ENCODE measurements around the gene ZFHX2. TPM values are rescaled to one million over a fixed set of nuclear protein-coding genes. Genes with fewer than 3 reads are reported as not detected.
"Not testable (repeated sequence)": the region's sequence is repeated elsewhere in the genome, so short reads cannot be mapped to it uniquely, and the experiment has no call there.

Gene ZFHX2
- total and polyA plus RNA-seq, 9 donors: 0.35 to 2.5 (median 1.8) TPM

- peak; percentile 33 for DNase-seq
- H3K27me3 ChIP-seq (ENCODE audit: control insufficient read depth, insufficient read depth, low read length): no peaks in the 10 kb centered on the region
- H3K27ac ChIP-seq (ENCODE audit: low read length): no peak overlapping the region
- H3K4me1 ChIP-seq (ENCODE audit: control insufficient read depth, insufficient read depth, low read length): peaks cover 6% of the 10 kb centered on the region
- WGBS (ENCODE audit: insufficient coverage): 20% methylated on average over 5 of the region's 7 CpGs
- no peak overlapping the region for H3K4me3 ChIP-seq (ENCODE audit: low read length)
- no peaks in the 10 kb centered on the region for H3K9me3 ChIP-seq (replicated peaks; ENCODE audit: control insufficient read depth, low read depth, low read length)
- H3K36me3 ChIP-seq (ENCODE audit: control insufficient read depth, insufficient read depth, low read length): no peaks in the 10 kb centered on the region
Measured at GRCh38 chr14:23538785-23539184, 12.8 kb downstream of the ZFHX2 start.

GRCh38 chr14:23538050-23538718 lies 13.4 kb downstream of the ZFHX2 start:
- no peak overlapping the region for H3K27ac ChIP-seq (ENCODE audit: low read length)
- H3K36me3 ChIP-seq (ENCODE audit: control insufficient read depth, insufficient read depth, low read length): no peaks in the 10 kb centered on the region
- 29% methylated on average over 7 of the region's 10 CpGs for WGBS (ENCODE audit: insufficient coverage)
- H3K9me3 ChIP-seq (replicated peaks; ENCODE audit: control insufficient read depth, low read depth, low read length): no peaks in the 10 kb centered on the region
- H3K27me3 ChIP-seq (ENCODE audit: control insufficient read depth, insufficient read depth, low read length): no peaks in the 10 kb centered on the region
- DNase-seq: no peak
- H3K4me3 ChIP-seq (ENCODE audit: low read length): no peak overlapping the region
- H3K4me1 ChIP-seq (ENCODE audit: control insufficient read depth, insufficient read depth, low read length): peaks cover 6% of the 10 kb centered on the region

DNA sequence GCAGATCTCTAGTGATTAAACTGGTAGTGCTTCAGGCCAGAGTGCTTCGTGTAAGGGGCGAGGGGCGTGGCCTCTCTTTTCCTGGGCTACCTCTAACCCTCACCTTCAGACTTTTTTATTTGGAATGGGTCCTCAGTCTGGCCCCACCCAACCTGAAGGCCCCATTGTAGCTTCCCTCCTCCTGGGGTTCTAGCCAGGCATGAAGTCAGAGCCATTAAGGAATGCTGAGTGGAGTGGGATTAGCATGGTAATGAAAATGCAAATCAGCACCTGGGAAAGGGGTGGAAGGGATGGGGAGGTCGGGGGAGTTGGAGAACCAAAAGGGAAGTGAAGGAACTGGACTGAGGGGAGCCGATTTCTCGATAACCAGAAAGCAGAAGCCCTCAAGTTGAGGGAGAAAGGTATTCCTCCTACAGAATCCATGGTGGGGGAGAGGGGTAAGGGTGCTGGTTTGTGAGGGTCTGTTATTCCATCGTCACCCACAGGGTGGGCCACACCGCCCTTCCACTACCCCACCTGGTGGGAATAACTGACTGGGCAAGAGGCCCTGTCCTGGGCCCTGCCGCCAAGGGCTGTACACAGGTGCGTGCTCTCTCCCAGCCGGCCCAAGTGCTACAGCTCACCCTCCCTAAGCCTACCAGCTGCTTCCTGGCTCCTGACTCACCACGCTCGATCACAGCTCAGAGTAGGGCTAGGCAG lies 14.1 kb downstream of the ZFHX2 start:
- H3K27me3 ChIP-seq (ENCODE audit: control insufficient read depth, insufficient read depth, low read length): no peaks in the 10 kb centered on the region
- H3K27ac ChIP-seq (ENCODE audit: low read length): no peak overlapping the region
- H3K4me3 ChIP-seq (ENCODE audit: low read length): no peak overlapping the region
- peaks cover 6% of the 10 kb centered on the region for H3K4me1 ChIP-seq (ENCODE audit: control insufficient read depth, insufficient read depth, low read length)
- WGBS (ENCODE audit: insufficient coverage): 12% methylated on average over 8 of the region's 13 CpGs
- no peaks in the 10 kb centered on the region for H3K36me3 ChIP-seq (ENCODE audit: control insufficient read depth, insufficient read depth, low read length)
- no peak for DNase-seq
- no peaks in the 10 kb centered on the region for H3K9me3 ChIP-seq (replicated peaks; ENCODE audit: control insufficient read depth, low read depth, low read length)

- not testable (repeated sequence) for H3K4me1 ChIP-seq (ENCODE audit: control insufficient read depth, insufficient read depth, low read length); H3K4me3 ChIP-seq (ENCODE audit: low read length); H3K9me3 ChIP-seq (replicated peaks; ENCODE audit: control insufficient read depth, low read depth, low read length); H3K27ac ChIP-seq (ENCODE audit: low read length); H3K27me3 ChIP-seq (ENCODE audit: control insufficient read depth, insufficient read depth, low read length); H3K36me3 ChIP-seq (ENCODE audit: control insufficient read depth, insufficient read depth, low read length); DNase-seq
- WGBS (ENCODE audit: insufficient coverage): 43% methylated on average over 6 of the region's 6 CpGs
Measured at GRCh38 chr14:23536906-23537305, 14.7 kb downstream of the ZFHX2 start.

- WGBS (ENCODE audit: insufficient coverage): 100% methylated on average over 1 of the region's 2 CpGs
- no peaks in the 10 kb centered on the region for H3K36me3 ChIP-seq (ENCODE audit: control insufficient read depth, insufficient read depth, low read length)
- no peaks in the 10 kb centered on the region for H3K9me3 ChIP-seq (replicated peaks; ENCODE audit: control insufficient read depth, low read depth, low read length)
- no peaks in the 10 kb centered on the region for H3K27me3 ChIP-seq (ENCODE audit: control insufficient read depth, insufficient read depth, low read length)
- no peak overlapping the region for H3K4me3 ChIP-seq (ENCODE audit: low read length)
- no peak overlapping the region for H3K27ac ChIP-seq (ENCODE audit: low read length)
- H3K4me1 ChIP-seq (ENCODE audit: control insufficient read depth, insufficient read depth, low read length): peaks cover 6% of the 10 kb centered on the region
- no peak for DNase-seq
Measured at GRCh38 chr14:23536494-23536893, 15.1 kb downstream of the ZFHX2 start.

DNA sequence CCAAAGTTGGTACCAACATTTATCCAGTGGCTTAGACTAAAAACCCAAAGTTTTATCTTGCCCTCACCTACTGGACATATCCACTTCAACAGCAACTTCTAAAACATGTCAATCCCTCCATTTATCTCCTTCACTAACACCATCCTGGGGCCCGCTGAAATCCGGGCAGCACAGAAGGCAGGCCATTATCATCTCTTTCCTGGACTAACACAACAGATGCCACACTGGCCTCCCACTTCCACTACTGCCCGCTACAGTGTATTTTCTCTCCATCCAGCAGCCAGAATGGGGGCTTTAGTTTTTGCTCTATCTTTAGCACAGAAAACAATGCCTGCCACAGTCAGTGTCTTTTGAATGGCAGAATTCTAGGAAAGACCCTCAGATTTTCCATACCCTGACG lies 15.6 kb downstream of the ZFHX2 start:
- H3K27ac ChIP-seq (ENCODE audit: low read length): no peak overlapping the region
- H3K36me3 ChIP-seq (ENCODE audit: control insufficient read depth, insufficient read depth, low read length): no peaks in the 10 kb centered on the region
- DNase-seq: no peak
- H3K4me1 ChIP-seq (ENCODE audit: control insufficient read depth, insufficient read depth, low read length): peaks cover 6% of the 10 kb centered on the region
- no peaks in the 10 kb centered on the region for H3K9me3 ChIP-seq (replicated peaks; ENCODE audit: control insufficient read depth, low read depth, low read length)
- no peak overlapping the region for H3K4me3 ChIP-seq (ENCODE audit: low read length)
- no peaks in the 10 kb centered on the region for H3K27me3 ChIP-seq (ENCODE audit: control insufficient read depth, insufficient read depth, low read length)
- WGBS (ENCODE audit: insufficient coverage): 82% methylated on average over 4 of the region's 4 CpGs

- WGBS (ENCODE audit: insufficient coverage): 92% methylated on average over 13 of the region's 16 CpGs
- Histone ChIP-seq H3K27ac (ENCODE audit: low read length) (no peak overlapping the region), H3K9me3 (replicated peaks; ENCODE audit: control insufficient read depth, low read depth, low read length) (no peaks in the 10 kb centered on the region), H3K4me3 (ENCODE audit: low read length) (no peak overlapping the region), H3K36me3 (ENCODE audit: control insufficient read depth, insufficient read depth, low read length) (no peaks in the 10 kb centered on the region), H3K4me1 (ENCODE audit: control insufficient read depth, insufficient read depth, low read length) (peaks cover 4% of the 10 kb centered on the region), H3K27me3 (ENCODE audit: control insufficient read depth, insufficient read depth, low read length) (no peaks in the 10 kb centered on the region)
- DNase-seq: no peak
Measured at GRCh38 chr14:23533652-23534435, 17.7 kb downstream of the ZFHX2 start.

DNA sequence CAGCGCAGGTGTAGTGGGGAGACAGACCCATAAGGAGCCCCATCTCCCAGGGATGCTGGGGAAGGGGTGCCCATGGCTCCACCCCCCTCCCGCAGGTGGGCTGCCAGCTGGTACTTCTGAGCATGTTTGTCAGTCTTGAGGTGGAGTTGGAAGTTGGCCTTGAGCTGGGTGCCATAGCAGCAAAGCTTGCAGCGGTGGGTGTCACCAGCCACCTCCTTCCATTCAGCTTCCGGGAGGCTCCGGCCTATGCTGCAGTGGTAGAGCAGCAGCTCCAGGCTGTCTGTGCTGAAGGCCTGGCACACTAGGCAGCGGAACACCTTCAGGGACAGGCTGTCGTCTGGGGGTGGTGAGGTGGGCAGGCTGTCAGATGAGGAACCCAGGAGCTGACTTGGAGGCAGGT lies 18.9 kb downstream of the ZFHX2 start:
- Histone ChIP-seq H3K9me3 (replicated peaks; ENCODE audit: control insufficient read depth, low read depth, low read length) (no peaks in the 10 kb centered on the region), H3K4me1 (ENCODE audit: control insufficient read depth, insufficient read depth, low read length) (no peaks in the 10 kb centered on the region), H3K27ac (ENCODE audit: low read length) (no peak overlapping the region), H3K4me3 (ENCODE audit: low read length) (no peak overlapping the region), H3K36me3 (ENCODE audit: control insufficient read depth, insufficient read depth, low read length) (no peaks in the 10 kb centered on the region), H3K27me3 (ENCODE audit: control insufficient read depth, insufficient read depth, low read length) (no peaks in the 10 kb centered on the region)
- DNase-seq: no peak
- 92% methylated on average over 4 of the region's 7 CpGs for WGBS (ENCODE audit: insufficient coverage)

DNA sequence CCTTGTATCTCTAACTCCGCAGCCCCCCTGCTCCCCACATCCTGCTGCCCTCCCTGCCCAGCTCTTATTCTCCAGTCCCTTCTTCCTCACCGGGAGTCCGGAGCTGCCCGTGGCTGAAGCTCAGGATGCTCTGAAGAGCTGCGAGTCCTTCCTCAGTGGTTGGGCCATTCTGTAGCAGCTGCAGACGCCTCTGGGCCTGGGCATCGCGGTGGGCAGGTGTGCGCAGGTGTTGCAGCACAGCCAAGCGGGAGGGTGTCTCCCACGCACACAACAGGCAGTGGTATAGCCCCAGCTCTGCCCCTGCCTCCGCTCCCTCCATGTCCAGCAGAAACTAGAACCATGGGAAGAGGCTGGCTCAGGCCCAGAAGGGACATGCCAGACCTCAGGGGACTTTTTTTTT lies 20.2 kb downstream of the ZFHX2 start:
- no peak for DNase-seq
- no peaks in the 10 kb centered on the region for H3K27me3 ChIP-seq (ENCODE audit: control insufficient read depth, insufficient read depth, low read length)
- H3K4me1 ChIP-seq (ENCODE audit: control insufficient read depth, insufficient read depth, low read length): no peaks in the 10 kb centered on the region
- H3K27ac ChIP-seq (ENCODE audit: low read length): no peak overlapping the region
- H3K4me3 ChIP-seq (ENCODE audit: low read length): no peak overlapping the region
- WGBS (ENCODE audit: insufficient coverage): 94% methylated on average over 12 of the region's 12 CpGs
- H3K9me3 ChIP-seq (replicated peaks; ENCODE audit: control insufficient read depth, low read depth, low read length): no peaks in the 10 kb centered on the region
- H3K36me3 ChIP-seq (ENCODE audit: control insufficient read depth, insufficient read depth, low read length): peaks cover 6% of the 10 kb centered on the region

GRCh38 chr14:23530375-23531055 lies 21.1 kb downstream of the ZFHX2 start:
- Histone ChIP-seq H3K9me3 (replicated peaks; ENCODE audit: control insufficient read depth, low read depth, low read length) (no peaks in the 10 kb centered on the region), H3K36me3 (ENCODE audit: control insufficient read depth, insufficient read depth, low read length) (peaks cover 6% of the 10 kb centered on the region), H3K4me3 (ENCODE audit: low read length) (no peak overlapping the region), H3K27ac (ENCODE audit: low read length) (no peak overlapping the region), H3K27me3 (ENCODE audit: control insufficient read depth, insufficient read depth, low read length) (no peaks in the 10 kb centered on the region), H3K4me1 (ENCODE audit: control insufficient read depth, insufficient read depth, low read length) (no peaks in the 10 kb centered on the region)
- WGBS (ENCODE audit: insufficient coverage): 72% methylated on average over 8 of the region's 10 CpGs
- peak; percentile 44 for DNase-seq
